Measurements from ENCODE around the gene SOBP. TPM values are rescaled to one million over a fixed set of nuclear protein-coding genes. Genes with fewer than 3 reads are reported as not detected.

Gene SOBP
- total and polyA plus RNA-seq, 2 donors (not counting 3 experiments of a cell fraction or from before 2014, with no cell fraction given), result 0.35 to 6.6 TPM

GRCh38 chr6:107695061-107695720, 205.3 kb downstream of the SOBP start:
- no peaks in the 10 kb centered on the region for H4K20me1 ChIP-seq (replicated peaks; ENCODE audit: control insufficient read depth, extremely low read depth, insufficient read depth, low read length)
- peaks cover 1 to 3% of the 10 kb centered on the region in 2 experiments for H3K27me3 ChIP-seq (ENCODE audit: control insufficient read depth in 2 of 2, insufficient read depth in 2 of 2, low read length in 2 of 2)
- H3K79me2 ChIP-seq (ENCODE audit: control insufficient read depth, insufficient read depth, low read length), result no peaks in the 10 kb centered on the region
- H3K27ac ChIP-seq (ENCODE audit: insufficient read depth, low read depth, low read length), result no peak overlapping the region
- no peaks in the 10 kb centered on the region for H3K4me1 ChIP-seq (ENCODE audit: control insufficient read depth, extremely low read depth, insufficient read depth, low read length)
- no TSS peak for BruUV-seq (replicated peaks)
- no peak overlapping the region for H2AFZ ChIP-seq (ENCODE audit: low read depth, low read length)
- no peaks in the 10 kb centered on the region for H3K9me3 ChIP-seq (replicated peaks; ENCODE audit: control insufficient read depth, insufficient read depth, low read length)
- H3K9ac ChIP-seq (replicated peaks; ENCODE audit: extremely low read depth, insufficient read depth, low read length), result no peak overlapping the region
- FAIRE-seq (no peak), DNase-seq (ENCODE audit: low read depth, low spot score) (no peak)
- H3K9me1 ChIP-seq (replicated peaks; ENCODE audit: control insufficient read depth, extremely low read depth, insufficient read depth, low read length), result no peaks in the 10 kb centered on the region
- no peak for TF ChIP-seq GATA2 (IDR thresholded peaks at IDR 0.05; ENCODE audit: insufficient read depth, insufficient read length, low read depth, low read length)
- no peak for TF ChIP-seq JUN (IDR thresholded peaks at IDR 0.05; ENCODE audit: borderline replicate concordance, insufficient read depth, insufficient read length, low read depth)
- TF ChIP-seq MYC (IDR thresholded peaks at IDR 0.05; ENCODE audit: low read depth, low read length), result no peak
- TF ChIP-seq, protein P1, sequence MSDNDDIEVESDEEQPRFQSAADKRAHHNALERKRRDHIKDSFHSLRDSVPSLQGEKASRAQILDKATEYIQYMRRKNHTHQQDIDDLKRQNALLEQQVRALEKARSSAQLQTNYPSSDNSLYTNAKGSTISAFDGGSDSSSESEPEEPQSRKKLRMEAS (IDR thresholded peaks at IDR 0.05; ENCODE audit: insufficient read depth, insufficient read length), result no peak
- no peak for TF ChIP-seq FOS (IDR thresholded peaks at IDR 0.05; ENCODE audit: borderline replicate concordance, insufficient read depth, low read length)
- no peak for TF ChIP-seq POLR2A (IDR thresholded peaks at IDR 0.05; ENCODE audit: low read depth, low read length)
- no peak for TF ChIP-seq EZH2 (IDR thresholded peaks at IDR 0.05; ENCODE audit: borderline replicate concordance, low read depth, low read length, severe bottlenecking)
- TF ChIP-seq, protein P2, sequence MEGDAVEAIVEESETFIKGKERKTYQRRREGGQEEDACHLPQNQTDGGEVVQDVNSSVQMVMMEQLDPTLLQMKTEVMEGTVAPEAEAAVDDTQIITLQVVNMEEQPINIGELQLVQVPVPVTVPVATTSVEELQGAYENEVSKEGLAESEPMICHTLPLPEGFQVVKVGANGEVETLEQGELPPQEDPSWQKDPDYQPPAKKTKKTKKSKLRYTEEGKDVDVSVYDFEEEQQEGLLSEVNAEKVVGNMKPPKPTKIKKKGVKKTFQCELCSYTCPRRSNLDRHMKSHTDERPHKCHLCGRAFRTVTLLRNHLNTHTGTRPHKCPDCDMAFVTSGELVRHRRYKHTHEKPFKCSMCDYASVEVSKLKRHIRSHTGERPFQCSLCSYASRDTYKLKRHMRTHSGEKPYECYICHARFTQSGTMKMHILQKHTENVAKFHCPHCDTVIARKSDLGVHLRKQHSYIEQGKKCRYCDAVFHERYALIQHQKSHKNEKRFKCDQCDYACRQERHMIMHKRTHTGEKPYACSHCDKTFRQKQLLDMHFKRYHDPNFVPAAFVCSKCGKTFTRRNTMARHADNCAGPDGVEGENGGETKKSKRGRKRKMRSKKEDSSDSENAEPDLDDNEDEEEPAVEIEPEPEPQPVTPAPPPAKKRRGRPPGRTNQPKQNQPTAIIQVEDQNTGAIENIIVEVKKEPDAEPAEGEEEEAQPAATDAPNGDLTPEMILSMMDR (IDR thresholded peaks at IDR 0.05; ENCODE audit: extremely low read depth in 1 of 2, insufficient read depth in 1 of 2, low read depth in 1 of 2, low read length in 2 of 2), result no peak
- no peak for TF ChIP-seq POLR2AphosphoS5 (IDR thresholded peaks at IDR 0.05; ENCODE audit: insufficient read depth, low read depth, low read length)
- intact Hi-C loops (cut with micrococcal nuclease), result no loop called here
- no peak overlapping the region for H3K4me3 ChIP-seq (replicated peaks in 1 of 3; ENCODE audit: insufficient read depth in 1 of 3, low read depth in 1 of 3, low read length in 3 of 3)
- ChIA-PET POLR2A (no interaction called here), CTCF (interaction anchor here (1.7 kb wide), 1 partner anchor 19 kb away, joined by 4 read pairs; no protein-coding TSS in a partner anchor)
- dilution Hi-C loops (cut with MboI; ENCODE audit: extremely low pct_ligation_motif_present, low sequenced_read_pairs), result no loop called here
- no peaks in the 10 kb centered on the region for H3K36me3 ChIP-seq (ENCODE audit: control insufficient read depth in 2 of 2, extremely low read depth in 1 of 2, insufficient read depth in 2 of 2, low read length in 2 of 2)
- no peak overlapping the region for H3K4me2 ChIP-seq (ENCODE audit: insufficient read depth, low read length)
